Suprapubic skin (tissue), 4 donors: ENCODE measurements around the gene KIF14. TPM values are rescaled to one million over a fixed set of nuclear protein-coding genes. Genes with fewer than 3 reads are reported as not detected.

Source experiments
- DNase-seq, 2 donors: peaks; one replicate each; pipeline ENCODE4 v3.0.0-alpha.2; 2019; ENCODE audit warnings: low spot score in 2 of 2
- H3K27ac ChIP-seq: fragments of 200-600 bp; sonication (generic); one replicate; pipeline ENCODE4 v1.5.1; 2019
- H3K27me3 ChIP-seq: fragments of 200-600 bp; sonication (generic); one replicate; pipeline ENCODE4 v1.5.1; 2019
- H3K36me3 ChIP-seq: fragments of 200-600 bp; sonication (generic); one replicate; pipeline ENCODE4 v1.5.1; 2019
- H3K4me1 ChIP-seq: fragments of 200-600 bp; sonication (generic); one replicate; pipeline ENCODE4 v1.5.1; 2019
- H3K4me3 ChIP-seq: fragments of 200-600 bp; sonication (generic); one replicate; pipeline ENCODE4 v1.5.1; 2019; ENCODE audit warnings: mild to moderate bottlenecking
- H3K9me3 ChIP-seq: fragments of 200-600 bp; sonication (generic); one replicate; pipeline ENCODE4 v1.5.1; 2019
- CTCF ChIP-seq, 2 donors: fragments of 200-600 bp in 1 of 2; fragments of 450-650 bp in 1 of 2; sonication (generic) in 1 of 2; IDR thresholded peaks; one replicate each; pipeline ENCODE4 v1.5.1; 2016 to 2019; ENCODE audit warnings: antibody characterized with exemption in 2 of 2, mild to moderate bottlenecking in 1 of 2, moderate library complexity in 1 of 2
- EP300 ChIP-seq: sonication (generic); formaldehyde crosslinking; IDR thresholded peaks from one replicate; pipeline ENCODE4 v1.6.1; 2017; ENCODE audit warnings: antibody characterized with exemption
- POLR2A ChIP-seq, 2 donors: fragments of 450-650 bp; IDR thresholded peaks; one replicate each; pipeline ENCODE4 v1.6.1; 2017; ENCODE audit warnings: antibody characterized with exemption in 2 of 2, mild to moderate bottlenecking in 2 of 2, moderate library complexity in 2 of 2
- POLR2AphosphoS5 ChIP-seq, 3 donors: sonication (generic); formaldehyde crosslinking; IDR thresholded peaks; one replicate each; pipeline ENCODE4 v1.6.1; 2017; ENCODE audit warnings: antibody characterized with exemption in 3 of 3
- WGBS: methylation state at CpG from one replicate; pipeline ENCODE4 v1.1.5; 2018; 5-methylcytosine and 5-hydroxymethylcytosine counted together
- total RNA-seq, 4 donors: library from RNA; depleted of rRNA; stranded (reverse); fragments of >200 nt; gene quantifications; one replicate each; pipeline ENCODE4 v1.1.0, GENCODE V29; 2016

Gene KIF14
- total RNA-seq, 4 donors from 2014 or later = 0.72 to 1.6 (median 1.5) TPM

- Histone ChIP-seq H3K36me3 (no peaks in the 10 kb centered on the region), H3K9me3 (no peaks in the 10 kb centered on the region), H3K27ac (no peak overlapping the region), H3K4me1 (peaks cover 6% of the 10 kb centered on the region), H3K27me3 (no peaks in the 10 kb centered on the region), H3K4me3 (no peak overlapping the region)
- TF ChIP-seq CTCF (IDR thresholded peaks at IDR 0.05) = no peak
- TF ChIP-seq POLR2A (IDR thresholded peaks at IDR 0.05) = no peak
- no peak for TF ChIP-seq POLR2AphosphoS5 (IDR thresholded peaks at IDR 0.05)
- no peak for TF ChIP-seq EP300
- whole genome bisulfite sequencing = 83% methylated on average over 9 of the region's 9 CpGs
- DNase-seq = no peak
Observed at GRCh38 chr1:200629876-200630514, 9.4 kb upstream of the KIF14 start.

GRCh38 chr1:200628223-200628881 lies 7.8 kb upstream of the KIF14 start:
- Histone ChIP-seq H3K27ac (no peak overlapping the region), H3K4me3 (no peak overlapping the region), H3K4me1 (peaks cover 11% of the 10 kb centered on the region), H3K9me3 (no peaks in the 10 kb centered on the region), H3K27me3 (no peaks in the 10 kb centered on the region), H3K36me3 (no peaks in the 10 kb centered on the region)
- no peak for DNase-seq
- WGBS = 68% methylated on average over 7 of the region's 7 CpGs
- TF ChIP-seq EP300 (no peak), POLR2A (IDR thresholded peaks at IDR 0.05) (no peak), POLR2AphosphoS5 (IDR thresholded peaks at IDR 0.05) (no peak), CTCF (IDR thresholded peaks at IDR 0.05) (no peak)

GRCh38 chr1:200627575-200628222 lies 7.1 kb upstream of the KIF14 start:
- Histone ChIP-seq H3K36me3 (no peaks in the 10 kb centered on the region), H3K27me3 (no peaks in the 10 kb centered on the region), H3K4me3 (no peak overlapping the region), H3K4me1 (peaks cover 11% of the 10 kb centered on the region), H3K9me3 (no peaks in the 10 kb centered on the region), H3K27ac (no peak overlapping the region)
- no peak for TF ChIP-seq EP300
- TF ChIP-seq CTCF (IDR thresholded peaks at IDR 0.05) = no peak
- TF ChIP-seq POLR2AphosphoS5 (IDR thresholded peaks at IDR 0.05) = no peak
- TF ChIP-seq POLR2A (IDR thresholded peaks at IDR 0.05) = no peak
- 67% methylated on average over 1 of the region's 1 CpG for WGBS
- DNase-seq = no peak

- Histone ChIP-seq H3K4me1 (peaks cover 16% of the 10 kb centered on the region), H3K27ac (no peak overlapping the region), H3K4me3 (no peak overlapping the region), H3K36me3 (no peaks in the 10 kb centered on the region), H3K27me3 (no peaks in the 10 kb centered on the region), H3K9me3 (no peaks in the 10 kb centered on the region)
- WGBS = 87% methylated on average over 5 of the region's 5 CpGs
- TF ChIP-seq POLR2AphosphoS5 (IDR thresholded peaks at IDR 0.05) (no peak), EP300 (no peak), CTCF (IDR thresholded peaks at IDR 0.05) (no peak), POLR2A (IDR thresholded peaks at IDR 0.05) (no peak)
- no peak for DNase-seq
Observed at GRCh38 chr1:200626853-200627534, 6.4 kb upstream of the KIF14 start.
